Pancreas (tissue), 10 donors: Measurements from ENCODE around the gene GPR183. TPM values are rescaled to one million over a fixed set of nuclear protein-coding genes. Genes with fewer than 3 reads are reported as not detected.
A peak's percentile ranks its signal among the peaks of the same experiment; 100 is the strongest.

Experiments
- ATAC-seq, 4 donors: fragments of 200-7000 bp; cut with Tn5 transposase; one replicate each; pipeline versions ENCODE4 v1.8.0 to v1.9.1; 2020; ENCODE audit warnings: mild to moderate bottlenecking in 4 of 4, moderate library complexity in 4 of 4
- DNase-seq, 6 donors: peaks; one replicate each; pipeline ENCODE4 v3.0.0-alpha.2; 2020
- FAIRE-seq: peaks from 2 replicates; lab custom pipeline; 2012; peaks lifted over from hg19 to GRCh38; lab: Jason Lieb, UNC
- H3K27ac ChIP-seq, 4 donors: fragments of 200-600 bp; sonication (generic); 1 replicate in 3 of 4; 2 replicates in 1 of 4; pipeline versions ENCODE4 v1.5.0 to v1.8.0; 2020
- H3K27me3 ChIP-seq, 4 donors: fragments of 200-600 bp; one replicate each; pipeline ENCODE4 v1.8.0; 2021
- H3K36me3 ChIP-seq, 3 donors: fragments of 200-600 bp; sonication (generic) in 1 of 3; one replicate each; pipeline versions ENCODE4 v1.5.0 to v1.8.0; 2020 to 2021
- H3K4me1 ChIP-seq, 3 donors: fragments of 200-600 bp; one replicate each; pipeline ENCODE4 v1.8.0; 2021
- H3K4me3 ChIP-seq, 4 donors: fragments of 200-600 bp; sonication (generic) in 2 of 4; one replicate each; pipeline versions ENCODE4 v1.5.0 to v1.8.0; 2020 to 2021
- H3K9me3 ChIP-seq, 4 donors: fragments of 200-600 bp; one replicate each; pipeline ENCODE4 v1.8.0; 2021
- CTCF ChIP-seq, 4 donors: fragments of 200-600 bp; sonication (generic) in 3 of 4; IDR thresholded peaks; one replicate each; pipeline versions ENCODE4 v1.5.0 to v1.8.0; 2021; ENCODE audit warnings: antibody characterized with exemption in 4 of 4
- WGBS, 2 donors: extraction: QIAGEN DNeasy Blood & Tissue Kit; methylation state at CpG; one replicate each; pipeline ENCODE4 v1.1.7; 2013; 5-methylcytosine and 5-hydroxymethylcytosine counted together
- intact Hi-C, 3 donors: fragments of 100-400 bp; cut with DNase I; formaldehyde crosslinking; loops; one replicate each; pipeline versions ENCODE4 v1.11.1 to v1.14.2; 2022
- polyA plus RNA-seq, 2 donors: library from polyadenylated mRNA; stranded (reverse); fragments of 200-250 nt; gene quantifications; one replicate each; pipeline ENCODE4 v1.2.3, GENCODE V29; 2013
- total RNA-seq, 6 donors: library from RNA; stranded (reverse); fragmentation: NEBNext Ultra II Directional in 4 of 6; extraction: Animal tissue kit (Norgen Biotek cat#: 25700) in 4 of 6; gene quantifications; one replicate each; pipeline versions ENCODE4 v1.2.1 to v1.2.4, GENCODE V29; 2021 to 2023
- donor health status: healthy with polysubstance abuse.
- donor health status: DM: no; HTN: no; CAD: no; lungs with moderate emphysema.
- donor health status: DM: no; HTN: no; CAD: no.
- donor health status: control.
- donor health status: control.
- donor health status: Bipolar disorder and iron deficiency.
- donor health status: DM: yes; HTN: yes; CAD: no.
- donor health status: DM: no; HTN: no; CAD: no.
- donor health status: DM: no; HTN: no; CAD: no.
- donor health status: DM: yes; HTN: yes; CAD: no.

Gene GPR183
- total and polyA plus RNA-seq, 8 donors = 0.23 to 3.5 (median 0.97) TPM

DNA sequence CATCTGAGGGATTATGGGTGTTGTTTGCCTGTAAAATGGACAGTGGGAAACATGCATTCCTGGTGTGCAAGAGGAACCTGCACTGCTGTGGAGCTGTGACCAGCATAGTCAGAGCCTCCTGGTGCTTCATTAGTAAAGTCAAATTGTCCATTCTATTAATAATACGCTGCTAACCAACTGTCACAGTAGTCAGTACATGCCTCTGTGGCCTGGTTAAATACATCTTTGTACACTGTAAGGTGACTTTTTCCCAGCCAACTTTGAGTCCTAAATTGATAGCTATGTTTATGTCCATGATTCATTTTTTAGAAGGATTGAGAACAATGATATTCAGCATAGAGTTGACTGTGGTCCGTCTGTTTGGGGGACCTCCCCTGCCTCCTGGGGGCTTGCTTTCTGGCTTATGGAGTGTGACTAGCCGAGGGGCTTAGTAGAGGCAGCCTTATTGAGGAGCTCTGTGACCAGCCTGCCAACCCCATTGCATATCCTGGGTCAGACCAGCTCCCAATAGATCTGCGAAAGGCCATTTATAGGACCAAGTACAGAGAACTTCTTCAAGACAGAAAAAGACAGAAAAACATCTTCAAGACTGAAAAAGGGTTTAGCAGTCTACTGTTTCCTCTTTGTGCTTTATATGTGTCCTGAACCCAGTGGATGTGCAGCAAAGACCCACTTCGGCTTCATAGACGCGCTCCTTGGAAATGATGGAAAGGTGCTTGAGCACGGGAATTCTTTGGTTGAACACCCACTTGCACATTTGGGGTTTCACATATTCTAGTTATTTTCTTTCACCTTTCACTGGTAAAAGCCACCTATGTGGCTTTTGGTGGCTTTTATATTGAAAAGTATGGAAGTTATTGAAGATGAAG is 4.3 kb downstream of the GPR183 start:
- no peaks in the 10 kb centered on the region for H3K9me3 ChIP-seq
- DNase-seq (no peak), ATAC-seq (no peak), FAIRE-seq (no peak)
- intact Hi-C loops = no loop called here
- TF ChIP-seq CTCF (IDR thresholded peaks at IDR 0.05) = no peak
- WGBS, 2 donors = 94 to 97% methylated on average over 8 of the region's 8 CpGs
- H3K4me3 ChIP-seq = no peak overlapping the region
- no peaks in the 10 kb centered on the region for H3K27me3 ChIP-seq
- no peaks in the 10 kb centered on the region for H3K36me3 ChIP-seq
- no peaks in the 10 kb centered on the region for H3K4me1 ChIP-seq
- H3K27ac ChIP-seq = no peak overlapping the region

- Histone ChIP-seq H3K27ac (no peak overlapping the region), H3K36me3 (no peaks in the 10 kb centered on the region), H3K4me1 (no peaks in the 10 kb centered on the region), H3K9me3 (no peaks in the 10 kb centered on the region), H3K4me3 (no peak overlapping the region), H3K27me3 (no peaks in the 10 kb centered on the region)
- no peak for TF ChIP-seq CTCF (IDR thresholded peaks at IDR 0.05)
- FAIRE-seq (no peak), DNase-seq (no peak), ATAC-seq (peak in 1 of 4 donors; percentile 8)
- 38 to 41% methylated on average over 1 of the region's 1 CpG for WGBS, 2 donors
- intact Hi-C loops = no loop called here
These were observed 5.1 kb downstream of the GPR183 start for GRCh38 chr13:99301913-99302636.

- Histone ChIP-seq H3K4me1 (no peaks in the 10 kb centered on the region), H3K27ac (no peak overlapping the region), H3K4me3 (no peak overlapping the region), H3K9me3 (no peaks in the 10 kb centered on the region), H3K36me3 (no peaks in the 10 kb centered on the region), H3K27me3 (no peaks in the 10 kb centered on the region)
- 91 to 93% methylated on average over 7 of the region's 7 CpGs for WGBS, 2 donors
- ATAC-seq (no peak), DNase-seq (no peak), FAIRE-seq (no peak)
- intact Hi-C loops = no loop called here
- TF ChIP-seq CTCF (IDR thresholded peaks at IDR 0.05) = no peak
These were observed 6.0 kb downstream of the GPR183 start for GRCh38 chr13:99301056-99301838.

DNA sequence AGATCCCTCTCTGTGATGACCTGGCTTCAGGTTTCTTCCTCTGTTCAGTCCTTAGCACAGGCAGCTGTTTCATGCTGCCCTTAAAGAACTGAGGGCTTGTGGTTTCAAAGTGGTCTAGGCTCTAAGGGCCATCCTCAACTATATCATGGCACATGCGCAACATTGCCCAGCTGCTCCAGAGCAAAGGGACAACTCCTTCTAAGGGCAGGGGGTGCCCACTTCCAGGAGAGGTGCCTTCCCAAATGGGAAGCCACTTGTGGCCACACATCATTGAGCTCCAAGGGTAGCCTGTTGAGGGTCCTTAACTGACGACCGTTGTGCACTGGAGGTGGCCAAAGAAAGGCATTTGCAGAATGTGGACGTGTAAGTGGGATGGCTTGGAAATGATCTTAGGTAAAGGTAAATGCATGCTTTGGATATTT is 7.3 kb downstream of the GPR183 start:
- DNase-seq (no peak), ATAC-seq (no peak), FAIRE-seq (no peak)
- TF ChIP-seq CTCF (IDR thresholded peaks at IDR 0.05) = no peak
- Histone ChIP-seq H3K4me3 (no peak overlapping the region), H3K9me3 (no peaks in the 10 kb centered on the region), H3K27ac (no peak overlapping the region), H3K36me3 (no peaks in the 10 kb centered on the region), H3K27me3 (no peaks in the 10 kb centered on the region), H3K4me1 (no peaks in the 10 kb centered on the region)
- intact Hi-C loops = no loop called here
- WGBS, 2 donors = 89 to 93% methylated on average over 4 of the region's 4 CpGs
